Peyer's patch (tissue), 4 donors: ENCODE measurements around the gene CLPTM1L.

Experiments used
- POLR2A ChIP-seq, 2 donors: fragments of 450-650 bp; IDR thresholded peaks; one replicate each; pipeline ENCODE4 v1.5.1; 2017; ENCODE audit warnings: antibody characterized with exemption in 2 of 2, mild to moderate bottlenecking in 2 of 2, moderate library complexity in 2 of 2
- TF ChIP-seq, protein P1 (sequence below), 6 experiments: fragments of 450-650 bp in 4 of 6; fragments of 200-600 bp in 2 of 6; sonication (generic) in 1 of 6; IDR thresholded peaks; one replicate each; pipeline ENCODE4 v1.5.1; 2017 to 2019; ENCODE audit warnings: antibody characterized with exemption in 6 of 6, mild to moderate bottlenecking in 3 of 6, moderate library complexity in 1 of 6

- no peak for TF ChIP-seq POLR2A (IDR thresholded peaks at IDR 0.05)
- TF ChIP-seq, protein P1, sequence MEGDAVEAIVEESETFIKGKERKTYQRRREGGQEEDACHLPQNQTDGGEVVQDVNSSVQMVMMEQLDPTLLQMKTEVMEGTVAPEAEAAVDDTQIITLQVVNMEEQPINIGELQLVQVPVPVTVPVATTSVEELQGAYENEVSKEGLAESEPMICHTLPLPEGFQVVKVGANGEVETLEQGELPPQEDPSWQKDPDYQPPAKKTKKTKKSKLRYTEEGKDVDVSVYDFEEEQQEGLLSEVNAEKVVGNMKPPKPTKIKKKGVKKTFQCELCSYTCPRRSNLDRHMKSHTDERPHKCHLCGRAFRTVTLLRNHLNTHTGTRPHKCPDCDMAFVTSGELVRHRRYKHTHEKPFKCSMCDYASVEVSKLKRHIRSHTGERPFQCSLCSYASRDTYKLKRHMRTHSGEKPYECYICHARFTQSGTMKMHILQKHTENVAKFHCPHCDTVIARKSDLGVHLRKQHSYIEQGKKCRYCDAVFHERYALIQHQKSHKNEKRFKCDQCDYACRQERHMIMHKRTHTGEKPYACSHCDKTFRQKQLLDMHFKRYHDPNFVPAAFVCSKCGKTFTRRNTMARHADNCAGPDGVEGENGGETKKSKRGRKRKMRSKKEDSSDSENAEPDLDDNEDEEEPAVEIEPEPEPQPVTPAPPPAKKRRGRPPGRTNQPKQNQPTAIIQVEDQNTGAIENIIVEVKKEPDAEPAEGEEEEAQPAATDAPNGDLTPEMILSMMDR (IDR thresholded peaks at IDR 0.05) = no peak
Measured at GRCh38 chr5:1335540-1336095, 9.3 kb downstream of the CLPTM1L start.
